Hematopoietic multipotent progenitor cell treated with erythropoietin and hydrocortisone succinate and interleukin-3 and kit ligand, for 8 days (in vitro differentiated cells): ENCODE data around the gene OR1L6.

Experiments used
- DNase-seq: peaks from one replicate; pipeline ENCODE4 v3.0.0-alpha.2; 2015

OR1L6 gene, protein sequence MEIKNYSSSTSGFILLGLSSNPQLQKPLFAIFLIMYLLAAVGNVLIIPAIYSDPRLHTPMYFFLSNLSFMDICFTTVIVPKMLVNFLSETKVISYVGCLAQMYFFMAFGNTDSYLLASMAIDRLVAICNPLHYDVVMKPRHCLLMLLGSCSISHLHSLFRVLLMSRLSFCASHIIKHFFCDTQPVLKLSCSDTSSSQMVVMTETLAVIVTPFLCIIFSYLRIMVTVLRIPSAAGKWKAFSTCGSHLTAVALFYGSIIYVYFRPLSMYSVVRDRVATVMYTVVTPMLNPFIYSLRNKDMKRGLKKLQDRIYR

DNA sequence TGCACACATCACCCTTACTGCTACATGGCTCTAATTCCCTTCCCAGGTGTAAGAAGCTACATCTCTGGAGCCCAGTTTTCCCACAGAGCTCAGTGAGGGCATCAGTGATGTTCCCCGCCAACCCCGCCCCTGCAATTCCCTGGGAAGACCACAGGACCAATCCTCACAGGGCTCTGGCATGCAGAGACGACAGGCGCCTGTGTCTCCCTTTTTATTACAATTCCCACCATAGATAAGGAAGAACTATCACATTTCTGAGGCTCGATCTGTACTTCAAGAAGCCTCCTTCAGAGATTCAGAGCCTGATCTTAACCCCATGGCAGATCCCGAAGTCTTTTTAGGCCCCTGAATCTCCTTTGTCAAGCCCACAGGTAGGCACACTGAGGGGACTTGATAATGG lies at the start of gene OR1L6:
Gene OR1L6, plus strand, starts transcription at position 301 of the 400 bp plus-strand sequence. CDS start 7,545 bp downstream, outside the sequence.
- DNase-seq, result no peak

DNA sequence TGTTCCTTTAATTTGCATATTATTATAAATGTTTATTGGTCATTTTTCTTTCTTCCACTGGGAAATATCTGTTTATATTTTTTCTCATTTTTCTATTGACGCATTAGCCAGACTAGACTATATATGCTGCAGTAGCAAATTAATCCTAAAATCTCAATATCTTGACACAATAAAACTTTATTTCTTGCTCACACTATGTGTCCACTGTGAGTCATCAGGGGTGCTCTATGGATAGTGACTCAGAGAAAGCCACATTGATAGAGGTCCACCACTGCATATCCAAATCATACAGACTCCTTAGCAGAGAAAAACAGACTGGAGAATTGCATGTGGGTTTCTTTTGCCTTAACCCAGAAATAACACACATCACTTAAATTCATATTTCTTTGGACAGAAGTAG lies 46.4 kb upstream of the OR1L6 start:
- DNase-seq, result no peak

DNA sequence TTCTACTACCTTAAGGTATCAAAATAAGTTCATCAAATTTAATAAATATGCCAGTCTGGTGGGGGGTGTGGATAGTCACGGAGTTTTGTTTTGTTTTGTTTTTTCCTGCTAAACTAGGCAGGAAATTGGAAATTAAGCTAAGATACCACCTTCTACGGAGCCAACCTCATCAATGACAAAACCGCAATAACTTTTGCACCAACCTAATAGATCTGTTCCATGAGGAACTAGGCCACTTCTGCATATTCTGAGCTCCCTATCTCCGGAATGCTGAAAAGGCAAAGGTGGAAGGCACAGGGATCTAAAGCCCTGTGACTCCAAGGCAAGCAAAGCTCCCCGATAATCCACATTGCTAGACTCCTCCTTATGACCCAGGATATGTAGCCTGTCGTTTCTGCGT lies 24.1 kb upstream of the OR1L6 start:
- no peak for DNase-seq

DNA sequence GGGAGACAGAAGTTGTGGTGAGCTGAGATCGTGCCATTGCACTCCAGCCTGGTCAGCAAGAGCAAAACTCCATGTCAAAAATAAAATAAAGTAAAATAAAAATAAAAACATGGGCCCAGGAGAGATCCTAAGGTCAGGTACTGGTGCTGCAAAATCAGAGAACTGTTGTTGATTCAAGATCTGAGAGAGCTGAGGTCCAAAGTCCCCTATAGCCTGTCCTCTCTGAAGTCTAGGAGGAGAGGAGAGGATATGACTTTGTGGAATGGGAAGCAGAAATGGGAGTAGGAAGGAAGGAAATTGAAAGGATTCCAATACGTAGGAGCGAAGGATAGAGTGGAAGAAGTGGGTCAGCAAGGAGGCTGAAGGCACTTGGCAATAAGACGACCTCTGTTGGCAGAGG lies 22.9 kb upstream of the OR1L6 start:
- no peak for DNase-seq

DNA sequence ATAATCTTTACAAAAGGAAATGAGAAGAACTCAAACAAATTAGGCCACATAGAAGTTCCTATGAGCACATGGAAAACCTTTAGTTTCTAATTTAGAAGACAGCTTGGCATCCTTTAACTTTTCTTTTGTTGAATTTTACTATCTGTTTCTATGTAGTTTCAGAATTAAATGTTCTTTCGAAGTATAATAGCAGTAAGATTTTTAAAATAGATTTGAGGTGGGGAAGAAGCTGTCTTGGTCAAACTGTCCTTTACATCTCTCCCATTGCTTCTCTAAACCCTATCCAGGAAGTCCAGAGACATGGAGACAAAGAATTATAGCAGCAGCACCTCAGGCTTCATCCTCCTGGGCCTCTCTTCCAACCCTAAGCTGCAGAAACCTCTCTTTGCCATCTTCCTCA lies 18.4 kb upstream of the OR1L6 start, which contains the start of gene OR1L4:
Gene OR1L4, plus strand, starts transcription at position 301 of the 400 bp plus-strand sequence. Its CDS starts 0 bp downstream, at position 301.
- DNase-seq, result no peak

DNA sequence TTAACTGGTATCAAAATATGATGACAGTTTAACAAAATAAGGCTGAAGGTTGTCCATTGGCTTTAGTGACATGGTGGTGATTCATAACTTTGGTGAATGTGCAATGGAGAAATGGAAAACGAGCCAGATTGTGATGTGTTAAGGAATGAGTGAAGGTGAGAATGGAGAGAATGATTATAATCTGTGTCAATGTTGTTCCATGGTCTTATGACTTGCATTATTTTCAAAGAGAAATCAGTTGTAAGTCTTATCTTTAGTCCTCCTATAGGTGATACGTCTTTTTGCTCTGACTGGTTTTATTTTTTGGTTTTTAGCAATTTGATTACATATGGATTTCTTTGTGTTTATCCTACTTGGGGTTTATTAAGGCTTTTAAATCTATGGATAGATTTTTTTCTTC lies 12.7 kb downstream of the OR1L6 start:
- DNase-seq, result no peak

DNA sequence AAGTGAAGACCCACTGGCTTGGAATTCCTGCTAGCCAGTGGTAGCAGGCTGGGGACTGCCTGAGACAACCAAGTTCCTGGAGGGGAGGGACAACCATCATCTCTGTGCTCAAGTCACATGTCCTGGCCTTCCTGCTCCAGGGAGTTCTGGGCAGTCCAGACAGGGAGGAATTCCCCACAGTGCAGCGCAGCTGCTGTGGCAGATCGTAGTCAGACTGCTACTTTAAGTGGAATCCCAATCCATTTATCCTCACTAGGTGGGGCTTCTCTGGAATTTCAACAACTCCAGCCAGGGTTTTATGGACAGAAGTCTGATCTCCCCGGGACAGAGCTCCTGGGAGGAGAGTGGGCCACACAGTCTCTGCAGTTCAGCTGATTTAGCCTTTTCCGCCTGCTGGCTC lies 25.7 kb downstream of the OR1L6 start:
- DNase-seq, result no peak

DNA sequence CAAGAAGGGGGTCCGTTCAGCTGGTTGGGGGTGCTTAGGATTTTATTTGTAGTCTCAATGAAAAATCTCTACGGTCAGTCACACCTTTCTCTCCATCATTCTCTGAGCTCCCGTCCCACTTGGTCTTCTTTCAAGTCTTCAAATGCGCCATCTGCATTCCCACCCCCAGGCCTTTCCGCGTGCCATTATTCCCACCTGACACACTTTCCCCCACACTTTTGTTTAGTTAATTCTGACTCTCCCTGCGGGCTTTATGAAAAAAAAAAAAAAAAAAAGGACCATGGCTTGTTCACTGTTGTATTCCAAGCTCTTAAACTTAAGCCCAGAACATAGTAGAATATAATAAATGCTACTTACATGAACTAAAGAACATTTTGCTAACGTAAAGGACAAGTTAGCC lies 34.9 kb downstream of the OR1L6 start:
- DNase-seq, result no peak

DNA sequence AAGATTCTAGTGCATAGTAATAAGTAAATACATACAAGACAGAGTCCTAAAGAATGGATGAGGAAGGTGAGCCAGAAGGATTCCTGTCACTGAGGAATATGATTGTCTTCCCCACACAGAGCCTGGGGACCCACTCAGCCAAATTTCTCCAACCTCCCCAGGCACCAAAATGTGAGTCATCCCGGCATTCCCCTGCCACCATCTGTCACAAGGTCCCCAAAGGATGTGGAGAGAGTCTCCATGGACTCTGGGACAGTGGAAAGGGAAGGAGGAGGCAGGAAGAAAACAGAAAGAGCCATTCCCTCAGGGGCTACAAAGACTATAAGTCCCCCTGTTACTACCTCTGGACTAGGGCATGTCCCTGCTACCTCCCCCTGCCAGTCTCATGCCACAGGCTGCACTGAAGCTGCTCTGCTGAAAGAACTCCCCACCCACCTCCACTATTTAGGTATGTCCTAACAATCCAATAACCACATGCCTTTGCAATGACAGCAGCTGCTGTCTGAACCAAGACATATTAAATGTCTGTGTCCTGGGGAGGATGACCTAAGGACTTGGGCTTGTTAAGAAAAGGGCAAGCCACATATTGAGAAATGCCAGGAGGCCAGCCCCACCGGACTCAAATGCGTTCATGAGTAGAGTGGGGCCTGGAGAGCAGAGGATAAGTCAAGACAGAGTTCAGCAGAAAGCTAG lies 36.0 kb downstream of the OR1L6 start:
- DNase-seq, result no peak

DNA sequence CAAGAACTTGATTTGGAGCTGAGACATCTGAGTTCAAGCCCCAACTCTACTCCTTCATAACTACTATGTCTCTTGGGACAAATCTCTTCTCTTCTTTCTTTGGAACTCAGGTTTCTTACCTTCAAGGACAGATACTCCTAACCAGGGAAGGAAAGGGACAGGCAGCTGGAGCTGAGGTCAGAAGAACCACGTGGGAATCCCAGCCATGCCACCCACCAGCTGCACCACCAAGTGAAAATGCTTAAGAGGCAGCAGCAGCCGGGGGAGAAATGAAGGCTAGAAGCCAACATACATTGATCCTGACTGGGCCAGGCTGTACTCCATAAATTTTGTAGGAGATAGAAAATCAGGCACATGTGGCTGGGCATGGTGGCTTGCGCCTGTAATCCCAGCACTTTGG lies 37.1 kb downstream of the OR1L6 start:
- DNase-seq, result no peak

DNA sequence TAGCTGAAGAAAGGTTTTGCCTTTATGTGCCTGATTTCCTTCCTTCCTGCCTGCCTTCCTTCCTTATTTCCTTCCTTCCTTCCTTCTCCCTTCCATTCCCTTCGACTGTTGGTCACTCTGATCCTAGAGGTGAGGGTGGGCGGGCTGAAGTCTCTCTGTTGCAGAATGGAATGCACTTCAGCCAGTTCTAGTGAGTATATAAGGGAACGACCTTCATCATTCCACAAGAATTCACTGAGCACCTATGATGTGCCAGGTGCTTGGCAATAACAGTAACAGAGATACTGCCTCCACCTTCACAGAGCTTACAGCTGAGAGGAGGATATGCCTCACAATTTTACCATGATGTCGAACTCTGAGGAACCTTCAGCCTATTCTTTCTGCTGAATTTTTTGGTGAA lies 37.9 kb downstream of the OR1L6 start:
- DNase-seq, result no peak

DNA sequence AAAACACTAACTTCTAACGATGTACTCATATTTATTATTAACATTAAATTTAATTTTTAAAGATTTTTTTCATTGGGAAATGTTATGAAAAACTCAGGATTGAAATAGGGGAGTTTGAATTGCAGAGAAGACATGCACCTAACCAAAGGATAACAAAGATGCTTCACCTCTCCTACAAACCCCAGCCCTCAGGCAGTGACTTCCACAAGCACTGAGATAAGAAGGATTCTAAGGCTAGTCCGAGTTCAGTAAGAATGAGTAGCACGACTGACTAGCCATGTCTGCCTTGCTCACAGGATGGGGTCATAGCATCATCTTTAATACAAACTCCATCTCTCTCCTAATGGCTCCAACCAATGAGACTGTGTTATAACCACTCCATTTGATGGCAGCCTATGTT lies 39.6 kb downstream of the OR1L6 start:
- no peak for DNase-seq

DNA sequence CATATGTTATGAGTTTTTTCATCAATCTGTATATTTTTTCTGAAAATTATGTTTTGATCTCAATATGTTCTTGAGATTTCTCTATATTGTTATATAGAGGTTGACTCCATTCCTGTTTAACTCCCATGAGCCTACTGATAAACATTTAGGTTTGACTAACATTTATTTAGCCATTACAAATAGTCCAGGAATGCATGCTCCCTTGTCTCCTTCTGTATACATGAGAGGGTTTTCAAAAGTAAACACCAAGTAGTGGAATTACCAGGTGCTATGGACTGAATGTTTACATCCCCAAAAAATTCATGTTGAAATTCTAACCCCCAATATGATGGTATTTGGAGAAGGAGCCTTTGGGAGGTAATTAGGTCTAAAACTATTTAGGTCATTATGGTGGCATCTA lies 43.2 kb downstream of the OR1L6 start:
- DNase-seq, result no peak

DNA sequence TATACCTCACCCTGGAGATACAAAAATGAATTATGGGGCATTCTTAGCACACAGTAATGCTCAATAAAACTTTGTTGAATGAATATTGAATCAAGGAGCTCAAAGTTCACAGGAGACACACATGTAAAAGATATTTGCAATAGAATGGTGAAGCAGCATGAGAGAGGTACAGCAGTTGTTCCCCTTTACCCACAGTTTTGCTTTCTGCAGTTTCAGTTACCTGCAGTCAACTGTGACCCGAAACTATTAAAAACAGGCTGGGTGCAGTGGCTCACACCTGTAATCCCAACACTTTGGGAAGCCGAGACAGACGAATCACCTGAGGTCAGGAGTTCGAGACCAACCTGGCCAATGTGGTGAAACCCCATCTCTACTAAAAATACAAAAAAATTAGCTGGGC lies 44.2 kb downstream of the OR1L6 start:
- no peak for DNase-seq

DNA sequence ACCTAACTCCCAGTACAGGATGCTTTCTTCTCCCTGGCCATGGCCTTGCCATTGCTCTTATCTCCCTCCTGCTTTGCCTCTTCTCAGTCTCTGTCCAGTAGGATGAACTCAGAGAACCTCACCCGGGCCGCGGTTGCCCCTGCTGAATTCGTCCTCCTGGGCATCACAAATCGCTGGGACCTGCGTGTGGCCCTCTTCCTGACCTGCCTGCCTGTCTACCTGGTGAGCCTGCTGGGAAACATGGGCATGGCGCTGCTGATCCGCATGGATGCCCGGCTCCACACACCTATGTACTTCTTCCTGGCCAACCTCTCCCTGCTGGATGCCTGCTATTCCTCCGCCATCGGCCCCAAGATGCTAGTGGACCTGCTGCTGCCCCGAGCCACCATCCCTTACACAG lies 46.7 kb downstream of the OR1L6 start, which contains the start of gene OR5C1:
Gene OR5C1, plus strand, starts transcription at position 103 of the 400 bp plus-strand sequence. Its CDS starts 0 bp downstream, at position 103.
- DNase-seq, result no peak

DNA sequence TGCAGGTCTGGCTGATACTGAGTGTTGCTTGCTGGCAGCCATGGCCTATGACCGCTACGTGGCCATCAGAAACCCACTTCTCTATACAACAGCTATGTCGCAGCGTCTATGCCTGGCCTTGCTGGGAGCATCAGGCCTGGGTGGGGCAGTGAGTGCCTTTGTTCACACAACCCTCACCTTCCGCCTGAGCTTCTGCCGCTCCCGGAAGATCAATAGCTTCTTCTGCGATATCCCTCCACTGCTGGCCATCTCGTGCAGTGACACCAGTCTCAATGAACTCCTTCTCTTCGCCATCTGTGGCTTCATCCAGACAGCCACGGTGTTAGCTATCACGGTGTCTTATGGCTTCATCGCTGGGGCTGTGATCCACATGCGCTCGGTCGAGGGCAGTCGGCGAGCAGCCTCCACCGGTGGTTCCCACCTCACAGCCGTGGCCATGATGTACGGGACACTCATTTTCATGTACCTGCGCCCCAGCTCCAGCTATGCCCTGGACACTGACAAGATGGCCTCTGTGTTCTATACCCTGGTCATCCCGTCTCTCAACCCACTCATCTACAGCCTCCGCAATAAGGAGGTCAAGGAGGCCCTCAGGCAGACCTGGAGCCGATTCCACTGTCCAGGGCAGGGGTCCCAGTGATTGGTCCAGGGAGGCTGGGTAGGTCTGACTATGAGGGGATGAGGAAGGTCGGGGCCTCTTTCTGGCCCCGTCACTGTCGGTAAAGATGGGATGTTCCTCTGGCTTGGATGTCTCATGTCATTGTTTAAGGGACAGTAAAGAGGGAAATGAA lies 47.3 kb downstream of the OR1L6 start:
- no peak for DNase-seq

DNA sequence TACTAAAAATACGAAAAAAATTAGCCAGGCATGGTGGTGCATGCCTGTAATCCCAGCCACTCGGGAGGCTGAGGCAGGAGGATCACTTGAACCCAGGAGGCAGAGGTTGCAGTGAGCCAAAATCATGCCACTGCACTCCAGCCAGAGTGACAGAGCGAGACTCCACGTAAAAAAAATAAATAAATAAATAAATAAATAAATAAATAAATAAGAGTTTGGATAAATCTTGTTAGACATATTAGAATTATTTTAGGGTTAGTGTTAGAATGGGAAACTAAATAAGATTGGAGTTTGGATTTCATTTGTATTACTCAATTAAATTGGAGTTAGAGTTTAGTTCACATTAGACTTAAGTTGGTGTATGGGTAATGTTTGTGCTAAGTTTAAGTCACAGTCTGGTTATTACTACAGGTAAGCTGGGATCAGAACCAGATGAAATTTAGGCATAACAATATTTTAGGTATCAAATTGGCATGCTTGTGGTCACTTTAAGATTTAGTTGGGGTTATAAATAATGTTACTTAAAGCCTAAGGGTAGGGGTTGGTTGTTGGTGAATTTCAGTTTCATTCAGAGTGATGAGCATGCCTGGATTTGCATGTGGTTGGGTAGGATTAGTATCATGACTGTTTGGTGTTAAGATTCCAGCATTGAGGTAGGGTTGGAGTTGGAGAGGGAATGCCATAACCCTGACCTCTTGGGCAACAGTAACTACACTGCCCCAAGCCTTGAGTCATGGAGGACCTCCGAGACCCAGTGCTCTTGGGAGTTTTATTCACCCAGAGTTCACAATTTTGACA lies 50.0 kb downstream of the OR1L6 start:
- no peak for DNase-seq

DNA sequence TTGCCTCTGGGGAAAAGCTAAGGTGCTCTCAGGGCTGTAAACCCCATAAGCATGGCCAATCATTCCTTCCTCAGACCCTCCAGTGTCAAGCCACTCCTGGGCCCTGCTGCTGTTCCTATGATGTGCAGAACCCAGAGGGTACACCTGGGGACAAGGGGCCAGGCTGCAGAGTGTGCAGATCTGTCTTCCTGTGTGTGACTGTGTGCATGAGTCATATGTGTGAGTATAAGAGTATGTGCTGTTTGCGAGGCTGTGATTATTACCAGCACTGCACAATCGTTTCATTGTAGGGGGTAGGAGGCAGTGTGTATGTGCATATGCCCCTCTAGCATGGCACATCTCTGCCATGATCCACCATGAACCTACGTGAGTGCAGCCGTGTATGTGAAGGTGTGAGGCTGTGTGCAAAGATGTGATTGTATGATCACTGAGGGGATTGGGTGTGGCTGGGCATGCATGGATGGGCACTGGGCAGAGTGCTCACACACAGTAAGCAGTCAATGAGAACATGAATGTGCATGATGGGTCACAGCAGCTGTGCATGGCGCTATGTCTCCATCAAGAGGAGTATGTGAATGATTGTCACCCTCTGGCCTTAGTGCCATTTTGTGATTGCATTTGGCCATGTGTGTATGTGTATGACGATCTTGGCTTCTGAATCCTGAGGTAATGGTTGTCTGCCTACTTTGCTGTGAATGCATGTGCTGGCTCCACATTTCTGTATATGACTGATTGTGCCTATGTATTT lies 55.4 kb downstream of the OR1L6 start:
- DNase-seq, result no peak
